Breast epithelium (tissue), 3 donors: ENCODE measurements around the gene GNL1.
"Not testable (repeated sequence)": the region's sequence is repeated elsewhere in the genome, so short reads cannot be mapped to it uniquely, and the experiment has no call there.

Experiments
- POLR2A ChIP-seq: fragments of 450-650 bp; IDR thresholded peaks from one replicate; pipeline ENCODE4 v1.6.1; 2016; ENCODE audit warnings: antibody characterized with exemption, mild to moderate bottlenecking, moderate library complexity
- POLR2AphosphoS5 ChIP-seq, 3 donors: sonication (generic); formaldehyde crosslinking; IDR thresholded peaks; one replicate each; pipeline ENCODE4 v1.6.1; 2017; ENCODE audit warnings: antibody characterized with exemption in 3 of 3
- TF ChIP-seq, protein P1 (sequence below), 3 donors: fragments of 450-650 bp; IDR thresholded peaks; one replicate each; pipeline ENCODE4 v1.5.1; 2016 to 2017; ENCODE audit warnings: antibody characterized with exemption in 3 of 3, mild to moderate bottlenecking in 3 of 3, moderate library complexity in 3 of 3

DNA sequence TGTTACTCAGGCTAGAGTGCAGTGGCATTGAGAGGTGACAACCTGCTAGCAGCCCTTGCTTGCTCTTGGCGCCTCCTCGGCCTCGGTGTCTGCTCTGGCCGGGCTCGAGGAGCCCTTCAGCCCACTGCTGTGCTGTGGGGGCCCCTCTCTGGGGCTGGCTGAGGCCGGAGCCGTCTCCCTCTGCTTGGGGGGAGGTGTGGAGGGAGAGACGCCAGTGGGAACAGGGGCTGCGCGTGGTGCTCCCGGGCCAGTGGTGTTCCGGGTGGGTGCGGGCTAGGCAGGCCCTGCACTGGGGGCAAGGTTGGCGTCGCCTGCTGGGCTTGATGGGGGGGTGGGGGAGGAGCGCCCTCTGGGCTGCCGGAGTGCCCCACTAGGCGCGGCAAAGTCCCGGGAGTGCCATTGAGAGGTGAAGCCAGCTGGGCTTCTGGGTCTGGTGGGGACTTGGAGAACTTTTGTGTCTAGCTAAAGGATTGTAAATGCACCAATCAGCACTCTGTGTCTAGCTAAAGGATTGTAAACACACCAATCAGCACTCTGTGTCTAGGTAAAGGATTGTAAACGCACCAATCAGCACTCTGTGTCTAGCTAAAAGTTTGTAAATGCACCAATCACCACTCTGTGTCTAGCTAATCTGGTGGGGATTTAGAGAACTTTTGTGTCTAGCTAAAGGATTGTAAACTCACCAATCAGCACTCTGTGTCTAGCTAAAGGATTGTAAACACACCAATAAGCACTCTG, 38.4 kb downstream of the GNL1 start:
- TF ChIP-seq, protein P1, sequence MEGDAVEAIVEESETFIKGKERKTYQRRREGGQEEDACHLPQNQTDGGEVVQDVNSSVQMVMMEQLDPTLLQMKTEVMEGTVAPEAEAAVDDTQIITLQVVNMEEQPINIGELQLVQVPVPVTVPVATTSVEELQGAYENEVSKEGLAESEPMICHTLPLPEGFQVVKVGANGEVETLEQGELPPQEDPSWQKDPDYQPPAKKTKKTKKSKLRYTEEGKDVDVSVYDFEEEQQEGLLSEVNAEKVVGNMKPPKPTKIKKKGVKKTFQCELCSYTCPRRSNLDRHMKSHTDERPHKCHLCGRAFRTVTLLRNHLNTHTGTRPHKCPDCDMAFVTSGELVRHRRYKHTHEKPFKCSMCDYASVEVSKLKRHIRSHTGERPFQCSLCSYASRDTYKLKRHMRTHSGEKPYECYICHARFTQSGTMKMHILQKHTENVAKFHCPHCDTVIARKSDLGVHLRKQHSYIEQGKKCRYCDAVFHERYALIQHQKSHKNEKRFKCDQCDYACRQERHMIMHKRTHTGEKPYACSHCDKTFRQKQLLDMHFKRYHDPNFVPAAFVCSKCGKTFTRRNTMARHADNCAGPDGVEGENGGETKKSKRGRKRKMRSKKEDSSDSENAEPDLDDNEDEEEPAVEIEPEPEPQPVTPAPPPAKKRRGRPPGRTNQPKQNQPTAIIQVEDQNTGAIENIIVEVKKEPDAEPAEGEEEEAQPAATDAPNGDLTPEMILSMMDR (IDR thresholded peaks at IDR 0.05): not testable (repeated sequence)
- not testable (repeated sequence) for TF ChIP-seq POLR2AphosphoS5 (IDR thresholded peaks at IDR 0.05); POLR2A
